ENCODE data around the gene EXOC6. TPM values are rescaled to one million over a fixed set of nuclear protein-coding genes. Genes with fewer than 3 reads are reported as not detected.

The EXOC6 gene
- polyA plus RNA-seq, 1 donor from 2014 or later = 26.3 TPM

- no peaks in the 10 kb centered on the region for H3K27me3 ChIP-seq (ENCODE audit: insufficient read depth, low read depth, low read length)
- H3K4me3 ChIP-seq (ENCODE audit: low read length) = no peak overlapping the region
- no peaks in the 10 kb centered on the region for H3K79me2 ChIP-seq (replicated peaks; ENCODE audit: insufficient read depth, low read length)
- TF ChIP-seq SMC3 (conservative IDR thresholded peaks at IDR 0.05; ENCODE audit: poor library complexity) (no peak), POLR2AphosphoS5 (IDR thresholded peaks at IDR 0.05) (no peak), REST (IDR thresholded peaks at IDR 0.05; ENCODE audit: borderline replicate concordance) (no peak), EZH2 (IDR thresholded peaks at IDR 0.05; ENCODE audit: borderline replicate concordance, insufficient read depth, low read length, poor library complexity, severe bottlenecking) (no peak)
- no peak overlapping the region for H3K9ac ChIP-seq (ENCODE audit: low read length)
- no peak overlapping the region for H2AFZ ChIP-seq (ENCODE audit: low read depth, low read length)
- H4K20me1 ChIP-seq (ENCODE audit: insufficient read depth) = no peaks in the 10 kb centered on the region
- no peaks in the 10 kb centered on the region for H3K9me3 ChIP-seq (ENCODE audit: low read length)
- no peak overlapping the region for H3K27ac ChIP-seq (ENCODE audit: low read length)
- no peaks in the 10 kb centered on the region for H3K9me2 ChIP-seq (ENCODE audit: insufficient read depth, low read length)
- no peak overlapping the region for H3K4me2 ChIP-seq (ENCODE audit: low read length)
- no peaks in the 10 kb centered on the region for H3F3A ChIP-seq (ENCODE audit: insufficient read depth, low read length, poor library complexity, severe bottlenecking)
- no peaks in the 10 kb centered on the region for H3K36me3 ChIP-seq (ENCODE audit: insufficient read depth, low read length)
Observed at GRCh38 chr10:93030409-93030808, 182.1 kb downstream of the EXOC6 start.

- H3K9me2 ChIP-seq (ENCODE audit: insufficient read depth, low read length) = no peaks in the 10 kb centered on the region
- no peak overlapping the region for H2AFZ ChIP-seq (ENCODE audit: low read depth, low read length)
- no peaks in the 10 kb centered on the region for H3K79me2 ChIP-seq (replicated peaks; ENCODE audit: insufficient read depth, low read length)
- H3K9ac ChIP-seq (ENCODE audit: low read length) = no peak overlapping the region
- no peak overlapping the region for H3K4me3 ChIP-seq (ENCODE audit: low read length)
- H3K9me3 ChIP-seq (ENCODE audit: low read length) = no peaks in the 10 kb centered on the region
- H3K36me3 ChIP-seq (ENCODE audit: insufficient read depth, low read length) = no peaks in the 10 kb centered on the region
- no peak overlapping the region for H3K4me2 ChIP-seq (ENCODE audit: low read length)
- H3F3A ChIP-seq (ENCODE audit: insufficient read depth, low read length, poor library complexity, severe bottlenecking) = no peaks in the 10 kb centered on the region
- H3K27ac ChIP-seq (ENCODE audit: low read length) = no peak overlapping the region
- H3K27me3 ChIP-seq (ENCODE audit: insufficient read depth, low read depth, low read length) = no peaks in the 10 kb centered on the region
- TF ChIP-seq POLR2AphosphoS5 (IDR thresholded peaks at IDR 0.05) (no peak), SMC3 (conservative IDR thresholded peaks at IDR 0.05; ENCODE audit: poor library complexity) (no peak), EP300 (conservative IDR thresholded peaks at IDR 0.05; ENCODE audit: poor library complexity, severe bottlenecking) (no peak), TAF1 (IDR thresholded peaks at IDR 0.05; ENCODE audit: low read depth) (no peak), CTCF (IDR thresholded peaks at IDR 0.05; ENCODE audit: poor library complexity, severe bottlenecking) (no peak), EZH2 (IDR thresholded peaks at IDR 0.05; ENCODE audit: borderline replicate concordance, insufficient read depth, low read length, poor library complexity, severe bottlenecking) (no peak), MXI1 (conservative IDR thresholded peaks at IDR 0.05; ENCODE audit: poor library complexity, severe bottlenecking) (no peak), RAD21 (conservative IDR thresholded peaks at IDR 0.05) (no peak), REST (IDR thresholded peaks at IDR 0.05; ENCODE audit: borderline replicate concordance) (no peak)
- H4K20me1 ChIP-seq (ENCODE audit: insufficient read depth) = no peaks in the 10 kb centered on the region
Observed at GRCh38 chr10:93032105-93032808, 183.9 kb downstream of the EXOC6 start.

All from neural cell (in vitro differentiated cells).